Ureter (tissue), 1 donor: ENCODE measurements around the gene PEMT. TPM values are rescaled to one million over a fixed set of nuclear protein-coding genes. Genes with fewer than 3 reads are reported as not detected.
"Not testable (repeated sequence)": the region's sequence is repeated elsewhere in the genome, so short reads cannot be mapped to it uniquely, and the experiment has no call there.

Source experiments
- DNase-seq: peaks from one replicate; pipeline ENCODE4 v3.0.0-alpha.2; 2020; ENCODE audit warnings: low spot score
- total RNA-seq: library from RNA; stranded (reverse); gene quantifications from one replicate; pipeline ENCODE4 v1.2.4, GENCODE V29; 2023
- donor health status: DM: yes; HTN: yes; CAD: no.

Gene PEMT
- total RNA-seq, 1 donor from 2014 or later: 53.6 TPM

GRCh38 chr17:17487998-17488397 lies 103.5 kb downstream of the PEMT start:
- no peak for DNase-seq

- DNase-seq: not testable (repeated sequence)
Measured at GRCh38 chr17:17486416-17486815, 105.1 kb downstream of the PEMT start.

DNA sequence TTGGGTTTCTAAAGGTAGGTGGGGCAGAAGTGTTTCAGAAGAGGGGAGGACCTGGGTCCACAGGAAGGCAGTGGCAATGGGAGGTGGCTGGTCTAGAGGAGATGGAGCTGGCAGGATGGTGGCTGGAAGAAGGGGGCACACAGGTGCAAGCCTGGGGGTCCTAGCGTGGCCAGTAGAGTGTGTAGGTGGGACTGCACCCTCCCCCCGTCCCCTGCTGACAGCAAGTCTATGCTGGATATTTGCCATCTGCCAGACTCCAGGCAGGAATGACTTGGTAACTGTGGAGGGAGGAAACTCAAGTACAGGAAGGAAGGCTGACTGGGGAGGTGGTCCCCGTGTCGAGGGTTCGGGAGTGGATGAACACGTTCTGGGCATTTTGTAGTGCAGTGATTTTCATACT lies 106.1 kb downstream of the PEMT start:
- no peak for DNase-seq

GRCh38 chr17:17484451-17484899 lies 107.0 kb downstream of the PEMT start:
- no peak for DNase-seq

GRCh38 chr17:17481860-17482259 lies 109.6 kb downstream of the PEMT start:
- DNase-seq: no peak

DNA sequence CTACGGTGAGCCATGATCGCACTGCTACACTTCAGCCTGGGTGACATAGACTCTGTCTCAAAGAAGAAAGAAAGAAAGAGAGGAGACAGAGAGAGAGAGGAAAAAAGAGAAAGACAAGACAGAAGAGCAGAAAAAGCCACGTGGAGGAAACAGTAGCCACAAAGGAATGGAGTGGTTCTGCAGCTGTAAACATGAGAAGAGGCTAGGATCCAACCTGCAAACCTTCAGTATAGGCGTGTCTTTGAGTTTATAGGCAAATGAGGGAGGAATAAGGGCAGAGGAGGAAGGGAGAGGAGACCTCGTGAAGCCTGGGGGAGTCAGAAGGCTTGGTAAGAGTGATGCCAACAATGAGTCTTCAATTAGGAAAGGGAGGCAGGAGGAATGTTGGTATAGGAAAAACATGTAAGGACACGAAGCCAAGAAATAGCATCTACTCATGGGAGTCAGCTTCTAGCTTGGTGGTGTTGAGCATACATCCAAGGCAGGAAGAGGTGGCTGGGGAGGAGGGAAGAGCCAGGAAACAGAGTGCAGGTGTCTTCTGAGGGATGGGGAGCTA lies 110.8 kb downstream of the PEMT start:
- no peak for DNase-seq

- DNase-seq: no peak
Measured at GRCh38 chr17:17479209-17479608, 112.3 kb downstream of the PEMT start.

DNA sequence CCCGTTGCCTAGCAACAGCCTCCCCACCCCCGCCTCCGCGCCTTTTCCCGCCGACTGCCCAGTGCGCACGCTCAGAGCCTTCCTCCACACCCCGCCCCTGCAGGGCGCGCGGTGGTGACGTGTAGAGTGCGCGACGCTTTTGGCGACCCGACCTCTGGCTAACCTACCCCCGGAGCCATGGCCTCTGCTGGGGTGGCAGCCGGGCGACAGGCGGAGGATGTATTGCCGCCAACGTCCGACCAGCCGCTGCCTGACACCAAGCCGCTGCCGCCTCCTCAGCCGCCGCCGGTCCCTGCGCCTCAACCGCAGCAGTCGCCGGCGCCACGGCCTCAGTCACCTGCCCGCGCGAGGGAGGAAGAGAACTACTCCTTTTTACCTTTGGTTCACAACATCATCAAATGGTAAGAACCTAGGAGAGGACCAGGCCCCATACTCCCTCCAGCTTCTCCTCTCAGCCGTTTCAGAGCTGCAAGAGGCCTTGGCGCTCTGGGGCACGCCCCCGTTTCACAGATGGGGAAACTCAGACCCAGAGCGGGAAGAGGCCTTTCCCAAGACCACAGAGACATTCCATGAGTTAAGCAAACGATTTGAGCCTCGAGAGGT lies 114.5 kb downstream of the PEMT start, which contains the start of gene MED9:
Gene MED9 (plus strand): TSS at position 136 of the 603 bp plus-strand sequence. CDS start 42 bp downstream, at position 178.
- DNase-seq: peak; percentile 93

DNA sequence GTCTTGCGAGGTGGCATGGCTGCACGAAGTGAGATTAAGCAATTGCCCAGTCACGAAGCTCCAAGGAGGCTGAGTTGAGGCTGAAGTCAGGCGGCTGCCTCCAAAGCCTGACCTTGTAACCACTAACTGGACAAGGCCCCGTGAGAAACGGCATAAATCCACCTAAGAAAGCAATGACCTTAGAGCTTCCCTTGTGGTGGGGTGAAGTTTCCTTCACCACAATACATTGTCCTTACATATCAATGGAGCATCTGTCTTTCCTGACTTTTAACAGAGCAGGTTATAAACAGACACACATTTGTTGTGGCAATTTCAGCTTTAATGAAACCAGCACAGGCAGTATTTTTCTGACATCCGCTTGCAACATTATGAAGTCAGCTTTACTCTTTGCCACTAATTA lies 117.2 kb downstream of the PEMT start:
- DNase-seq: no peak

DNA sequence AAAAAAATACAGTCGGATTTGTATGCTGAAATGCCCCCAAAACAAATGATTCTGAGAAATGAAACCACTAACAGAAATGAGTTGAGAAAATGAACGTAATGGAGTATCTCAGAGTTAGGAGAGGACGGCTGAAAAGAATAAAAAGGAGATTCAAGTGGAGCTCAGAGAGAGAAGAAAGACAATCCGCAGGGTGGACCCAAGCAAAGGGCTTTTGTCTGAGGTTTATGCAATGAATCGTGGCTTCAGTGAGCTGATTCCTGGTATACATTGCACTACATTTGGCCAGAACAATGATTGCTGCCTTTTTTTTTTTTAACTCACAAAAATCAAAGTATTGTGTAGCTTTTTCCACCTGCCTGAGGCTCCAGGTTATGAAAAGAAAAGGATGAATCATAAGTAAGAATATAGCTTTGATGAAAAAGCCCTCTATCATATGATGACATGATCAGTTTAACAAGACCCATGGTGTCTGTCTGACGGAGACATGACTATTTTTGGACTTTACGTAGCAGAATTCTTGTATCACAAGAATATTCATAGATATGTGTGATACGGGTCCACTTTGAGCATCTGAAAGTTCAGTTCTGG lies 119.1 kb downstream of the PEMT start:
- DNase-seq: no peak

- DNase-seq: no peak
Measured at GRCh38 chr17:17469996-17470395, 121.5 kb downstream of the PEMT start.

DNA sequence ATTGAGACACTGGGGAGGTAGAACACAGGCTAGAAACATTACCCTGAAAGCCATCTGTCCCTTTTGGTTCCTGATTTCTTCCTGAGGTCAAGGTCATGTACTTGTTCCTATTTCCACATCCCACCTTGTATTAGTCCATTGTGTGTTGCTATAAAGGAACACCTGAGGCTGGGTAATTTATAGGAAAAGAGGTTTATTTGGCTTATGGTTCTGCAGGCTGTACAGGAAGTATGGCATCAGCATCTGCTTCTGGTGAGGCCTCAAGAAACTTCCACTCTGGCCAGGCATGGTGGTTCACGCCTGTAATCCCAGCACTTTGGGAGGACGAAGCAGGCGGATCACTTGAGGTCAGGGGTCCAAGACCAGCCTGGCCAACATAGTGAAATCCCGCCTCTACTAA lies 122.2 kb downstream of the PEMT start:
- DNase-seq: no peak

DNA sequence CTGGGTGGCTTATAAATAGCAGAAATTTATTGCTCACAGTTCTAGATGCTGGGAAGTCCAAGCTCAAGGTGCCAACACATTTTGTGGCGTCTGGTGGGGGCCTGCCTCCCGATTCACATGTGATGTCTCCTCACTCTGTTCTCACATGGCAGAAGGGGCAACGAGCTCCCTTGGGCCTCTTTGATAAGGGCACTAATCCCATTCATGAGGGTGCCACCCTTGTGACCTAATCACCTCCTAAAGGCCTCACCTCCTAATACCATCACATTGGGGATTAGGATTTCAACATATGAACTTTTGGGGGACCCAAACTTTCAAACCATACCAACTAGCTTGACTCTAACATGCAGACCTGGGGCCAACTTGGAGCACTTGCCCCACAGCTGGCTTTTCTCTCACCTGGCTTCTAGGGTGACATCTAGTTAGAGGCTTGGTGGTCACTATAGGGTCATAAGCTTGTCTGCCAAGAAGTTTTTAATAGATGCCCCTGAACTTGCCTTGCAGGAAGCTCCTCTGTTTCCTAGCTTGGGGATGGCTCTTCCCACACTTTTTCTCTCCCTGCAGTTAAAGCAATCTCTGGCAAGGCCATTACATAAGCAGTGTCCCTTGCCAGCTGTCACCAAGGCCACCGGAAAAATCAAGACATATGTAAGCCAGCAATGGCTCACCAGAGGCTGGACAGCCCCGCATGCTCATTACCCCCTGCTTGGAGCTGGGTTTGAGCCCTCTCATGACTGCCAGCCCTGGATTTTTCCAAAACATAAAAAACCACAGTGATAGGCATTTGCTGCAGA lies 123.1 kb downstream of the PEMT start:
- no peak for DNase-seq

- DNase-seq: no peak
Measured at GRCh38 chr17:17467720-17468119, 123.8 kb downstream of the PEMT start.

DNA sequence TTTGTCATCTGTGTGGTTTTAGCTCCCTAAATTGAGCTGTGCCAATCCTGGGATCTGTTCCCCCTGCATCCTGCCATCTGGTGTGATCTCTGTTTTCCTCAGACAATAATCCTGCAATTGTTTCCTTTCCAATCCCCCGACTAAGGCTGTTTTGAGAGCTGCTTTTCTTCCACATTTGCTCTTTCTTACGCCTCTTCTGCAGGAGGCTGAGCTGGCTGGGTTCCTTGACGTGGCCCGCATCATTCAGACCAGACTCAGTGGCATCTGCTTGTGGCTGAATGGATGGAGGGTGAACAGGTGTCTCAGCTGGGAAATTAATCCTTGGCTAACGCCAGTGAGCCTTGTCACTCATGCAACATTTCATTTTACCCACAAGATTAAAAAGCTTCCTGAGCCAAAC lies 124.5 kb downstream of the PEMT start:
- DNase-seq: no peak

DNA sequence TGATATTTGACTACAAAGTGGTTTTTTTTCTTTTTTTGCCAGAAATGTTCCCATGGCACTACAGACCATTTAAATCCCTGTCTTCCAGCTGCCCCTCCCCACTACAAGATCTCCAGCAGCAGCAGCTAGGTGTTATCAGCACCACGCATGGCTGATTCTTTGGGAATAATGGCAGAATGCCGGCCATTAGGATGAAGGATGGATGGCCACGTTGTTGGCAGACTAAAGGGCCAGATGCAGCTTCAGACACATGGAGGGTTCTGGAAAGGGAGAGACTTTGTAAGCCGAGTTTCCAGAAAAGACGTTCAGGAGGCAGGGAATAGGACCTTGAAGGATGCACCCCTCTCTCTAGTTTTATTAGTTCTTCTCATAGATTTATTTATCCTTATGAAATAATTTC lies 125.0 kb downstream of the PEMT start:
- no peak for DNase-seq

DNA sequence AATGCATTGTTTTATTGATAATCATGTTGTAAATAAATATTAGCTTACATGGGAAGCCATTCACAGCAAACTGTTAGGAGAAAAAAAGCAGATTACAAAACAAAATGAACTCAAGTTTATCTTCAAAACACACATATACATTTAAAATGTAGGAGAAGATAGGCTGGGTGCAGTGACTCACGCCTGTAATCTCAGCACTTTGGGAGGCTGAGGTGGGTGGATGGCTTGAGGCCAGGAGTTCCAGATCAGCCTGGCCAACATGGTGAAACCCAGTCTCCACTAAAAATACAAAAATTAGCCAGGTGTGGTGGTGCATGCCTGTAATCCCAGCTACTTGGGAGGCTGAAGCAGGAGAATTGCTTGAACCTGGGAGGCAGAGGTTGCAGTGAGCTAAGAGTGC lies 125.6 kb downstream of the PEMT start:
- DNase-seq: not testable (repeated sequence)

DNA sequence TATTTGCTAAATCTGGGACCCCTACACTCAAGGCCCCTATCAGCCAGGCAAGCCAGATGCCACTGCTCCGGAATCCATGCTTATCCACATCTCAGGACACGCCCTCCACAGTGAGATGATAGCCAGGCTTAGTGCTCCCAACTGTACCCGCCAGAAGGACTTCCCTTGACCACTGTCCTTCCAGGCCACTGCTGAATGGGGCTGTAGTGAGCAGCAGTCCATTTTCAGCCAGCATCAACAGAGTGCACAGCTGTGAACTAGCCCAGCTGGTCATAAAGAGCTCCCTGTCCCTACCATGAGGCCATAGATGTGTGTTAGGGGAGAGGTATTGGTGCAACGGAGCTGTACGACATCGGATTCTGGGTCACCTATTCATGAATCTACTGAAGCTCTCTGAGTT lies 127.7 kb downstream of the PEMT start:
- DNase-seq: no peak

GRCh38 chr17:17462048-17462824 lies 129.3 kb downstream of the PEMT start:
- no peak for DNase-seq

- no peak for DNase-seq
Measured at GRCh38 chr17:17460038-17460437, 131.5 kb downstream of the PEMT start.

- DNase-seq: no peak
Measured at GRCh38 chr17:17457680-17458079, 133.8 kb downstream of the PEMT start.

GRCh38 chr17:17456251-17456650 lies 135.3 kb downstream of the PEMT start:
- DNase-seq: no peak
